Testis (tissue), 2 donors: ENCODE data around the gene IRX3.

Experiments used
- POLR2A ChIP-seq: fragments of 450-650 bp; IDR thresholded peaks from one replicate; pipeline ENCODE4 v1.6.1; 2017; ENCODE audit warnings: antibody characterized with exemption, mild to moderate bottlenecking, moderate library complexity
- TF ChIP-seq, protein P1 (sequence below), 3 experiments: fragments of 450-650 bp in 2 of 3; fragments of 200-600 bp in 1 of 3; sonication (generic) in 1 of 3; IDR thresholded peaks; one replicate each; pipeline ENCODE4 v1.5.1; 2016 to 2019; ENCODE audit warnings: antibody characterized with exemption in 3 of 3, mild to moderate bottlenecking in 2 of 3, moderate library complexity in 1 of 3

DNA sequence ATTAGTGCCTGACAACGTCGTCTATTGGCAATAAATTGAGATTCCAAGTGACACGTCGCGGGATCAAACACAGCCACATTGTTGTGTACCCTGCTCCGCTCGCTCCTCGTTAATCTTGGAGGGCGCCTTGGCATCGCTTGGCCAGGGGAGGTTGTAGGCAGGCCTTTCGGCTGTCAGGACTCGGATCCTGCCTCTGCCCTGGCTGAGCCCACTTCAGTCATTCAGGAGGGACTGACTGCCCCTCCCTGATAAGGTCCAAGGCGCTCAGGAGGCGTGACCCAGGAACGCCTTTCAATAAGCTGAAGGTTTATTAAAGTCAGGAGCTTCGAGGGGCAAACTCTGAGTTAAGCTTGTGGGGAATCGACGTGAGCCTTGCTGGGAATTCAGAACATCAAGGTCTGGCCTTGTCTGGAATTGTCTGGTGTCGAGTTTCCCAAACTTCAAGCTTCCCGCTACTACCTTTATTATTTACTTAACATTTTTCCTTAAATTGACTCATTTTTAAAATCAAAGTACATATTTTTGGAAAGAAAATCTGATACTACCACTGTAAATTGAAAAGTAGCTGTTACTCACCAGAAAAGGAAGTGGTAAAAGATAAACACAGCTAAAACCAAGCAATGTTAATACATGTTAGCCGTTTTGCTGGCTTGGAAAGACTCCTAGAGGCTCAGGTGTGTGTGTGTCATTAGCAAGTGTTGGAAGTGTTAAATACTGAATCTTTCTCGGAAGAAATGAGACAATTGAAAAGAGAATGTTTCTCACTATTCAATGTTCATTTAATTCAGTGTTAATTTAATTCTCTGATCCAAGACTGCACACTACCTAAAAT, 5.3 kb upstream of the IRX3 start:
- TF ChIP-seq, protein P1, sequence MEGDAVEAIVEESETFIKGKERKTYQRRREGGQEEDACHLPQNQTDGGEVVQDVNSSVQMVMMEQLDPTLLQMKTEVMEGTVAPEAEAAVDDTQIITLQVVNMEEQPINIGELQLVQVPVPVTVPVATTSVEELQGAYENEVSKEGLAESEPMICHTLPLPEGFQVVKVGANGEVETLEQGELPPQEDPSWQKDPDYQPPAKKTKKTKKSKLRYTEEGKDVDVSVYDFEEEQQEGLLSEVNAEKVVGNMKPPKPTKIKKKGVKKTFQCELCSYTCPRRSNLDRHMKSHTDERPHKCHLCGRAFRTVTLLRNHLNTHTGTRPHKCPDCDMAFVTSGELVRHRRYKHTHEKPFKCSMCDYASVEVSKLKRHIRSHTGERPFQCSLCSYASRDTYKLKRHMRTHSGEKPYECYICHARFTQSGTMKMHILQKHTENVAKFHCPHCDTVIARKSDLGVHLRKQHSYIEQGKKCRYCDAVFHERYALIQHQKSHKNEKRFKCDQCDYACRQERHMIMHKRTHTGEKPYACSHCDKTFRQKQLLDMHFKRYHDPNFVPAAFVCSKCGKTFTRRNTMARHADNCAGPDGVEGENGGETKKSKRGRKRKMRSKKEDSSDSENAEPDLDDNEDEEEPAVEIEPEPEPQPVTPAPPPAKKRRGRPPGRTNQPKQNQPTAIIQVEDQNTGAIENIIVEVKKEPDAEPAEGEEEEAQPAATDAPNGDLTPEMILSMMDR (IDR thresholded peaks at IDR 0.05): no peak
- TF ChIP-seq POLR2A: no peak
